Stimulated activated CD8-positive, alpha-beta memory T cell treated with anti-CD3 and anti-CD28 coated beads, Interleukin-7, amount 100 ng/mL, for 24 hours (primary cell): ENCODE measurements around the gene PPFIBP1.
"Not testable (repeated sequence)": the region's sequence is repeated elsewhere in the genome, so short reads cannot be mapped to it uniquely, and the experiment has no call there.

Source experiments
- DNase-seq: peaks from one replicate; pipeline ENCODE4 v3.0.0-alpha.2; 2020; ENCODE audit warnings: low read depth

PPFIBP1 gene

DNA sequence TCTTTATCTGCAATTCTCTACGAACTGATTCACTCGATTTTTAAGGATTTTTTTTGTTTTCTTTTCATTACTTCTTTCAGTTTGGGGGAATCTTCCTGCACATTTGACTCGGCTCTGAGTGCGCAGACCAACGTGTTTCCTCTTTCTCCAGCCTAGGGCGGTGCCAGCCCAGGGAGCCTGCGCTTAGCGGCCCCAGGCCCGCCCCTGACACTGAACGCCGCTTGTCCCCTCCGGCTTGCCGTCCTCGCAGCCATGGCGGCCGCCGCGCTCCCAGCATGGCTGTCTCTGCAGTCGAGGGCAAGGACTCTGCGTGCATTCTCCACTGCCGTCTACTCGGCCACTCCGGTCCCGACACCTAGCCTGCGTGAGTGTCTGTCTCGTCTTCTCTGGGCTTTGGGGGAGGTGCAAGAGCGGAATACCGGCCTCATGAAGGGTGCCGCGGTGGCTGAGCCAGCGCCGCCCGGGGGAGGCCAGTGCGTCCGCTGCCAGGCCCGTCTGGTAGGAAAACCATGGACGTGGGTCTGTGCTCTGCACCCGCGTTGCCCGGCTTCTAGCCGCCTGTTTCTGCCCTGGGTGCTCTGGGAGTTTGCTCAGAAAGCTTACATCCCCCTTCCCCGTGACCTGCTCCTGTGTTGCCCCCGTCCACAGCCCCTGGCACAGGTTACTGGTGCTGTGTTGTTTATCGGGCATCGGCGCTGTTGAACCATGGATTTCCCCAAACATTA, 186.7 kb downstream of the PPFIBP1 start, which contains the start of gene MRPS35:
MRPS35 (plus strand) TSS at position 241 of the 725 bp plus-strand sequence; CDS start at position 253, 12 bp downstream.
- peak; percentile 80 for DNase-seq

DNA sequence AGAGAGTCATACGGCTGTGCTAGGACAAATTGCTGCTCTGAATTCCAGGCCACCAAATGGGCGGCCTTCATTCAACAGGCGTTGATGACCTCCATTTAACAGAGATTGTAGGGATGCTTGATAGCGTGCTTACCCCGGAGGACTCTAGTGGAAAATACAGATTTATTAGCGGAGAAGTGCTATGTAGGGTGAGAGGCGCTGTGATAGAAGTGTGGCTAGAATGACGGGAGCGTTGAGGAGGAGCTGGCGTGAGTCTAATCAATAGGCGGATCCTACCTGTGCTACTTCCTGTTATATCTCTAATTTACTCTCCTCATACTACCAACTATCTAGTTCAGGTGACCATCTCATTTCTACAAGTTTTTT, 187.3 kb downstream of the PPFIBP1 start:
- no peak for DNase-seq

GRCh38 chr12:27711967-27712366, 188.0 kb downstream of the PPFIBP1 start:
- no peak for DNase-seq

- no peak for DNase-seq
These were observed 199.2 kb downstream of the PPFIBP1 start for GRCh38 chr12:27723212-27723611.

GRCh38 chr12:27730097-27730588, 206.1 kb downstream of the PPFIBP1 start:
- no peak for DNase-seq

GRCh38 chr12:27732281-27732680, 208.3 kb downstream of the PPFIBP1 start:
- no peak for DNase-seq

GRCh38 chr12:27733052-27733656, 209.1 kb downstream of the PPFIBP1 start:
- no peak for DNase-seq

DNA sequence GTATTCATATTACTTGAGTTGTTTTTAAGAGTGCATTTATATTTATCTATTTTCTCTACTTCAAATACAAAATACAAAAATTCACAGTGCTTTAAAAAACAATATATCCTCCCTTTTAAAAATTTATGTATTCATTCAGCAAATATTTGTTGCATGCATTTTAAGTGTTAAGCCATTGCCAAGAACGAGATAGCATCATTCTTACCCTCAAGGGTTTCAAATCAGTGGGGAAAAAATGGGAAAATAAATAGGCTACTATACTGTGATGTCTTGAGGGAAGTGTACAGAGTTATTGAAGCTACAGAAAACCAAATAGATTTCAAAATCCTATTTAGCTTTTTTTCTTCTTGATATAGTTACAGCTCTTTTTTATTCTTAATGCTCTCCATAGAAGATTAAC, 209.8 kb downstream of the PPFIBP1 start:
- DNase-seq, result no peak

GRCh38 chr12:27734321-27734720, 210.3 kb downstream of the PPFIBP1 start:
- not testable (repeated sequence) for DNase-seq

DNA sequence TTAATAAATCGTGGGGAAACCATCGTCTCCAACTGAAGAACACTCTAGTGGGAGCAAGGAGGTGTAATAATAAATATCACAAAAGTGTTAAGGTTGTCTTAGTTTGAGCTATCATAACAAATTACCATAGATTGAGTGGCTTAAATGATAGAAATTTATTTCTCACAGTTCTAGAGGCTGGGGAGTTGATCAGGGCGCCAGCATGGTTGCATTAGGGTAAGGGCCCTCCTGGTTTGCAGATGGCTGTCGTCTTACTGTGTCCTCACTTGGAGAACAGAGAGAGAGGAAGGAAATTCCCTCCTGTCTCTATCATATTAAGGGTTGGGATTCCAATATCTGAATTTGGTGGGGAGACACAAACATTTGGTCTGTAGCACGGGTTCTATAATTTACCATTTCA, 219.6 kb downstream of the PPFIBP1 start:
- no peak for DNase-seq
